Neural cell (in vitro differentiated cells): Measurements from ENCODE around the gene KCNK13. TPM values are rescaled to one million over a fixed set of nuclear protein-coding genes. Genes with fewer than 3 reads are reported as not detected.

Source experiments
- H2AFZ ChIP-seq: fragments of 200-600, 300-800 bp; sonication (generic), shearing (Covaris generic); 2 replicates; pipeline ENCODE4 v1.6.0; 2014; ENCODE audit warnings: low read depth, mild to moderate bottlenecking, antibody characterized with exemption, low read length, moderate library complexity
- H3F3A ChIP-seq: fragments of 200-600 bp; shearing (Covaris generic); 2 replicates; pipeline ENCODE4 v1.6.1; 2016; ENCODE audit warnings: mild to moderate bottlenecking, moderate library complexity, mixed read lengths, antibody characterized with exemption, low read length; ENCODE audit not compliant: insufficient read depth, poor library complexity, severe bottlenecking
- H3K27ac ChIP-seq: fragments of 200-600, 300-800 bp; sonication (generic), shearing (Covaris generic); 2 replicates; pipeline ENCODE4 v1.5.1; 2014; ENCODE audit warnings: mild to moderate bottlenecking, low read length, moderate library complexity
- H3K27me3 ChIP-seq: fragments of 300-800, 200-600 bp; sonication (generic), shearing (Covaris generic); 2 replicates; pipeline ENCODE4 v1.6.0; 2014; ENCODE audit warnings: mild to moderate bottlenecking, low read depth, low read length, moderate library complexity; ENCODE audit not compliant: insufficient read depth
- H3K36me3 ChIP-seq: fragments of 300-800, 200-600 bp; sonication (generic), shearing (Covaris generic); 2 replicates; pipeline ENCODE4 v1.5.1; 2014; ENCODE audit warnings: mild to moderate bottlenecking, antibody characterized with exemption, low read length, moderate library complexity; ENCODE audit not compliant: insufficient read depth
- H3K4me2 ChIP-seq: fragments of 300-800, 200-600 bp; sonication (generic), shearing (Covaris generic); 2 replicates; pipeline ENCODE4 v1.6.0; 2014; ENCODE audit warnings: mild to moderate bottlenecking, low read length
- H3K4me3 ChIP-seq: fragments of 300-800, 200-600 bp; sonication (generic), shearing (Covaris generic); 2 replicates; pipeline ENCODE4 v1.5.1; 2014; ENCODE audit warnings: mild to moderate bottlenecking, low read length, moderate library complexity
- H3K79me2 ChIP-seq: fragments of 200-600 bp; shearing (Covaris generic); replicated peaks from 2 replicates; pipeline ENCODE4 v1.6.0; 2014; ENCODE audit warnings: mild to moderate bottlenecking, low read length, moderate library complexity; ENCODE audit not compliant: insufficient read depth
- H3K9ac ChIP-seq: fragments of 300-800, 200-600 bp; sonication (generic), shearing (Covaris generic); 2 replicates; pipeline ENCODE4 v1.6.1; 2016; ENCODE audit warnings: mild to moderate bottlenecking, low read length, mixed read lengths
- H3K9me2 ChIP-seq: fragments of 200-600 bp; shearing (Covaris generic); 2 replicates; pipeline ENCODE4 v1.6.1; 2016; ENCODE audit warnings: mild to moderate bottlenecking, low read length, mixed read lengths; ENCODE audit not compliant: insufficient read depth
- H3K9me3 ChIP-seq: fragments of 200-600, 300-800 bp; sonication (generic), shearing (Covaris generic); 2 replicates; pipeline ENCODE4 v1.6.1; 2016; ENCODE audit warnings: mild to moderate bottlenecking, mixed run types, low read length, moderate library complexity, mixed read lengths
- H4K20me1 ChIP-seq: fragments of 200-600 bp; shearing (Covaris generic); 2 replicates; pipeline ENCODE4 v1.6.1; 2016; ENCODE audit warnings: mild to moderate bottlenecking, mixed run types; ENCODE audit not compliant: insufficient read depth
- CTCF ChIP-seq: fragments of 450-650 bp; IDR thresholded peaks from 2 replicates; pipeline ENCODE4 v1.5.1; 2014; ENCODE audit warnings: antibody characterized with exemption, mild to moderate bottlenecking, moderate library complexity; ENCODE audit not compliant: poor library complexity, severe bottlenecking
- EP300 ChIP-seq: fragments of 450-650 bp; conservative IDR thresholded peaks from 2 replicates; pipeline ENCODE4 v1.6.1; 2014; ENCODE audit warnings: antibody characterized with exemption, mild to moderate bottlenecking, moderate library complexity; ENCODE audit not compliant: poor library complexity, severe bottlenecking
- EZH2 ChIP-seq: fragments of 200-600, 300-800 bp; shearing (Covaris generic), sonication (generic); IDR thresholded peaks from 2 replicates; pipeline ENCODE4 v1.6.1; 2014; ENCODE audit warnings: antibody characterized with exemption, low read length, borderline replicate concordance, mild to moderate bottlenecking; ENCODE audit not compliant: insufficient read depth, poor library complexity, severe bottlenecking
- MXI1 ChIP-seq: fragments of 450-650 bp; conservative IDR thresholded peaks from 2 replicates; pipeline ENCODE4 v1.6.1; 2014; ENCODE audit warnings: antibody characterized with exemption, mild to moderate bottlenecking; ENCODE audit not compliant: poor library complexity, severe bottlenecking
- POLR2AphosphoS5 ChIP-seq: IDR thresholded peaks from 2 replicates; pipeline ENCODE4 v1.6.1; 2012
- RAD21 ChIP-seq: fragments of 450-650 bp; conservative IDR thresholded peaks from 2 replicates; pipeline ENCODE4 v1.6.1; 2014; ENCODE audit warnings: antibody characterized with exemption, mild to moderate bottlenecking, moderate library complexity
- REST ChIP-seq: IDR thresholded peaks from 2 replicates; pipeline ENCODE4 v1.6.1; 2012; ENCODE audit warnings: borderline replicate concordance
- SMC3 ChIP-seq: fragments of 450-650 bp; conservative IDR thresholded peaks from 2 replicates; pipeline ENCODE4 v1.6.1; 2014; ENCODE audit warnings: antibody characterized with exemption, mild to moderate bottlenecking, moderate library complexity; ENCODE audit not compliant: poor library complexity
- TAF1 ChIP-seq: IDR thresholded peaks from 2 replicates; pipeline ENCODE4 v1.6.1; 2012; ENCODE audit warnings: low read depth
- polyA plus RNA-seq: library from polyadenylated mRNA; depleted of rRNA; stranded (reverse); fragments of >200 nt; gene quantifications from 2 replicates; pipeline ENCODE4 v1.2.3, GENCODE V29; 2014

Gene KCNK13
- polyA plus RNA-seq, 1 donor from 2014 or later, result 0.11 TPM

GRCh38 chr14:90042496-90043252 is 19.1 kb upstream of the KCNK13 start:
- no peak overlapping the region for H3K9ac ChIP-seq
- no peaks in the 10 kb centered on the region for H3K9me2 ChIP-seq
- TF ChIP-seq MXI1 (no peak), REST (no peak), RAD21 (no peak)
- no peak overlapping the region for H3K27ac ChIP-seq
- H3K4me2 ChIP-seq, result no peak overlapping the region
- H3K27me3 ChIP-seq, result no peaks in the 10 kb centered on the region
- peaks cover 12% of the 10 kb centered on the region for H3K36me3 ChIP-seq
- H4K20me1 ChIP-seq, result no peaks in the 10 kb centered on the region
- H2AFZ ChIP-seq, result no peak overlapping the region
- H3K9me3 ChIP-seq, result no peaks in the 10 kb centered on the region
- H3K79me2 ChIP-seq, result no peaks in the 10 kb centered on the region
- H3K4me3 ChIP-seq, result no peak overlapping the region
- H3F3A ChIP-seq, result no peaks in the 10 kb centered on the region

GRCh38 chr14:90045616-90046015 is 16.2 kb upstream of the KCNK13 start:
- H3K4me3 ChIP-seq, result no peak overlapping the region
- no peak overlapping the region for H3K9ac ChIP-seq
- no peak overlapping the region for H3K4me2 ChIP-seq
- H3K27ac ChIP-seq, result no peak overlapping the region
- H3K79me2 ChIP-seq, result no peaks in the 10 kb centered on the region
- no peaks in the 10 kb centered on the region for H3K27me3 ChIP-seq
- TF ChIP-seq CTCF, result no peak
- TF ChIP-seq REST, result no peak
- no peak for TF ChIP-seq POLR2AphosphoS5
- TF ChIP-seq RAD21, result no peak
- no peak for TF ChIP-seq TAF1
- no peak for TF ChIP-seq EP300
- TF ChIP-seq MXI1, result no peak
- no peak for TF ChIP-seq SMC3
- no peak for TF ChIP-seq EZH2
- no peaks in the 10 kb centered on the region for H3F3A ChIP-seq
- H4K20me1 ChIP-seq, result no peaks in the 10 kb centered on the region
- H2AFZ ChIP-seq, result no peak overlapping the region
- no peaks in the 10 kb centered on the region for H3K9me3 ChIP-seq
- no peaks in the 10 kb centered on the region for H3K9me2 ChIP-seq
- peaks cover 12% of the 10 kb centered on the region for H3K36me3 ChIP-seq
